ENCODE measurements around the gene SEL1L3.
"Not testable (repeated sequence)": the region's sequence is repeated elsewhere in the genome, so short reads cannot be mapped to it uniquely, and the experiment has no call there.

The SEL1L3 gene

GRCh38 chr4:25862411-25863346 lies at the start of gene SEL1L3:
SEL1L3 (minus strand) TSS chr4:25862988; CDS start chr4:25862836, 152 bp downstream.
- H3K4me3 ChIP-seq (ENCODE audit: low read depth in 1 of 2, low read length in 2 of 2): peak within 1 kb of the TSS; percentile 67 to 84
- H3K9me3 ChIP-seq (ENCODE audit: control insufficient read depth in 1 of 2, low read length in 2 of 2): no peaks in the 10 kb centered on the region
- peak within 1 kb of the TSS; percentile 80 for H3K27ac ChIP-seq (ENCODE audit: low read length)
- H3K36me3 ChIP-seq (ENCODE audit: control insufficient read depth in 1 of 2, insufficient read depth in 2 of 2, low read length in 2 of 2): no peaks in the 10 kb centered on the region
- no peaks in the 10 kb centered on the region for H3K27me3 ChIP-seq (ENCODE audit: low read depth, low read length)
- H3K4me1 ChIP-seq (ENCODE audit: control insufficient read depth in 1 of 2, insufficient read depth in 2 of 2, low read length in 2 of 2): peaks cover 0 to 7% of the 10 kb centered on the region in 2 donors

- Histone ChIP-seq H3K36me3 (ENCODE audit: control insufficient read depth in 1 of 2, insufficient read depth in 2 of 2, low read length in 2 of 2) (no peaks in the 10 kb centered on the region), H3K27ac (ENCODE audit: low read length) (no peak overlapping the region), H3K4me3 (ENCODE audit: low read depth in 1 of 2, low read length in 2 of 2) (no peak overlapping the region), H3K27me3 (ENCODE audit: low read depth, low read length) (no peaks in the 10 kb centered on the region), H3K4me1 (ENCODE audit: control insufficient read depth in 1 of 2, insufficient read depth in 2 of 2, low read length in 2 of 2) (peaks cover 11 to 14% of the 10 kb centered on the region in 2 donors), H3K9me3 (ENCODE audit: control insufficient read depth in 1 of 2, low read length in 2 of 2) (no peaks in the 10 kb centered on the region)
These were observed 48.6 kb upstream of the SEL1L3 start for GRCh38 chr4:25911356-25911755.

GRCh38 chr4:25908491-25908901 lies 45.7 kb upstream of the SEL1L3 start:
- H3K4me1 ChIP-seq (ENCODE audit: control insufficient read depth in 1 of 2, insufficient read depth in 2 of 2, low read length in 2 of 2): peaks cover 6 to 7% of the 10 kb centered on the region in 2 donors
- H3K4me3 ChIP-seq (ENCODE audit: low read depth in 1 of 2, low read length in 2 of 2): no peak overlapping the region
- no peaks in the 10 kb centered on the region for H3K27me3 ChIP-seq (ENCODE audit: low read depth, low read length)
- H3K27ac ChIP-seq (ENCODE audit: low read length): no peak overlapping the region
- no peaks in the 10 kb centered on the region for H3K36me3 ChIP-seq (ENCODE audit: control insufficient read depth in 1 of 2, insufficient read depth in 2 of 2, low read length in 2 of 2)
- no peaks in the 10 kb centered on the region for H3K9me3 ChIP-seq (ENCODE audit: control insufficient read depth in 1 of 2, low read length in 2 of 2)

GRCh38 chr4:25906113-25906512 lies 43.3 kb upstream of the SEL1L3 start:
- H3K27ac ChIP-seq (ENCODE audit: low read length); H3K9me3 ChIP-seq (ENCODE audit: control insufficient read depth in 1 of 2, low read length in 2 of 2); H3K36me3 ChIP-seq (ENCODE audit: control insufficient read depth in 1 of 2, insufficient read depth in 2 of 2, low read length in 2 of 2); H3K4me1 ChIP-seq (ENCODE audit: control insufficient read depth in 1 of 2, insufficient read depth in 2 of 2, low read length in 2 of 2); H3K27me3 ChIP-seq (ENCODE audit: low read depth, low read length); H3K4me3 ChIP-seq (ENCODE audit: low read depth in 1 of 2, low read length in 2 of 2): not testable (repeated sequence)

GRCh38 chr4:25905371-25905770 lies 42.6 kb upstream of the SEL1L3 start:
- H3K36me3 ChIP-seq (ENCODE audit: control insufficient read depth in 1 of 2, insufficient read depth in 2 of 2, low read length in 2 of 2): no peaks in the 10 kb centered on the region
- no peaks in the 10 kb centered on the region for H3K27me3 ChIP-seq (ENCODE audit: low read depth, low read length)
- H3K9me3 ChIP-seq (ENCODE audit: control insufficient read depth in 1 of 2, low read length in 2 of 2): no peaks in the 10 kb centered on the region
- H3K27ac ChIP-seq (ENCODE audit: low read length): no peak overlapping the region
- H3K4me3 ChIP-seq (ENCODE audit: low read depth in 1 of 2, low read length in 2 of 2): no peak overlapping the region
- H3K4me1 ChIP-seq (ENCODE audit: control insufficient read depth in 1 of 2, insufficient read depth in 2 of 2, low read length in 2 of 2): no peaks in the 10 kb centered on the region

GRCh38 chr4:25904748-25905082 lies 41.9 kb upstream of the SEL1L3 start:
- Histone ChIP-seq H3K27ac (ENCODE audit: low read length) (no peak overlapping the region), H3K9me3 (ENCODE audit: control insufficient read depth in 1 of 2, low read length in 2 of 2) (no peaks in the 10 kb centered on the region), H3K27me3 (ENCODE audit: low read depth, low read length) (no peaks in the 10 kb centered on the region), H3K4me1 (ENCODE audit: control insufficient read depth in 1 of 2, insufficient read depth in 2 of 2, low read length in 2 of 2) (no peaks in the 10 kb centered on the region), H3K36me3 (ENCODE audit: control insufficient read depth in 1 of 2, insufficient read depth in 2 of 2, low read length in 2 of 2) (no peaks in the 10 kb centered on the region), H3K4me3 (ENCODE audit: low read depth in 1 of 2, low read length in 2 of 2) (no peak overlapping the region)

- Histone ChIP-seq H3K9me3 (ENCODE audit: control insufficient read depth in 1 of 2, low read length in 2 of 2) (no peaks in the 10 kb centered on the region), H3K4me3 (ENCODE audit: low read depth in 1 of 2, low read length in 2 of 2) (no peak overlapping the region), H3K27ac (ENCODE audit: low read length) (no peak overlapping the region), H3K4me1 (ENCODE audit: control insufficient read depth in 1 of 2, insufficient read depth in 2 of 2, low read length in 2 of 2) (no peaks in the 10 kb centered on the region), H3K27me3 (ENCODE audit: low read depth, low read length) (no peaks in the 10 kb centered on the region), H3K36me3 (ENCODE audit: control insufficient read depth in 1 of 2, insufficient read depth in 2 of 2, low read length in 2 of 2) (no peaks in the 10 kb centered on the region)
These were observed 41.3 kb upstream of the SEL1L3 start for GRCh38 chr4:25903900-25904747.

- Histone ChIP-seq H3K36me3 (ENCODE audit: control insufficient read depth in 1 of 2, insufficient read depth in 2 of 2, low read length in 2 of 2) (no peaks in the 10 kb centered on the region), H3K4me1 (ENCODE audit: control insufficient read depth in 1 of 2, insufficient read depth in 2 of 2, low read length in 2 of 2) (no peaks in the 10 kb centered on the region), H3K27ac (ENCODE audit: low read length) (no peak overlapping the region), H3K4me3 (ENCODE audit: low read depth in 1 of 2, low read length in 2 of 2) (no peak overlapping the region), H3K9me3 (ENCODE audit: control insufficient read depth in 1 of 2, low read length in 2 of 2) (no peaks in the 10 kb centered on the region), H3K27me3 (ENCODE audit: low read depth, low read length) (no peaks in the 10 kb centered on the region)
These were observed 38.2 kb upstream of the SEL1L3 start for GRCh38 chr4:25901030-25901430.

GRCh38 chr4:25900310-25900709 lies 37.5 kb upstream of the SEL1L3 start:
- H3K27me3 ChIP-seq (ENCODE audit: low read depth, low read length): no peaks in the 10 kb centered on the region
- H3K36me3 ChIP-seq (ENCODE audit: control insufficient read depth in 1 of 2, insufficient read depth in 2 of 2, low read length in 2 of 2): no peaks in the 10 kb centered on the region
- H3K4me1 ChIP-seq (ENCODE audit: control insufficient read depth in 1 of 2, insufficient read depth in 2 of 2, low read length in 2 of 2): no peaks in the 10 kb centered on the region
- no peak overlapping the region for H3K27ac ChIP-seq (ENCODE audit: low read length)
- H3K9me3 ChIP-seq (ENCODE audit: control insufficient read depth in 1 of 2, low read length in 2 of 2): no peaks in the 10 kb centered on the region
- no peak overlapping the region for H3K4me3 ChIP-seq (ENCODE audit: low read depth in 1 of 2, low read length in 2 of 2)

- H3K4me1 ChIP-seq (ENCODE audit: control insufficient read depth in 1 of 2, insufficient read depth in 2 of 2, low read length in 2 of 2): no peaks in the 10 kb centered on the region
- no peaks in the 10 kb centered on the region for H3K36me3 ChIP-seq (ENCODE audit: control insufficient read depth in 1 of 2, insufficient read depth in 2 of 2, low read length in 2 of 2)
These were observed 34.2 kb upstream of the SEL1L3 start for GRCh38 chr4:25896776-25897539.

GRCh38 chr4:25892796-25893195 lies 30.0 kb upstream of the SEL1L3 start:
- Histone ChIP-seq H3K4me1 (ENCODE audit: control insufficient read depth in 1 of 2, insufficient read depth in 2 of 2, low read length in 2 of 2) (no peaks in the 10 kb centered on the region), H3K9me3 (ENCODE audit: control insufficient read depth in 1 of 2, low read length in 2 of 2) (no peaks in the 10 kb centered on the region), H3K4me3 (ENCODE audit: low read depth in 1 of 2, low read length in 2 of 2) (no peak overlapping the region), H3K27me3 (ENCODE audit: low read depth, low read length) (no peaks in the 10 kb centered on the region), H3K36me3 (ENCODE audit: control insufficient read depth in 1 of 2, insufficient read depth in 2 of 2, low read length in 2 of 2) (no peaks in the 10 kb centered on the region), H3K27ac (ENCODE audit: low read length) (no peak overlapping the region)

More at GRCh38 chr4:25896776-25897539, 34.2 kb upstream of the SEL1L3 start:
- H3K27ac ChIP-seq (ENCODE audit: low read length): no peak overlapping the region
- no peak overlapping the region for H3K4me3 ChIP-seq (ENCODE audit: low read depth in 1 of 2, low read length in 2 of 2)
- no peaks in the 10 kb centered on the region for H3K9me3 ChIP-seq (ENCODE audit: control insufficient read depth in 1 of 2, low read length in 2 of 2)
- no peaks in the 10 kb centered on the region for H3K27me3 ChIP-seq (ENCODE audit: low read depth, low read length)
